Measurements from ENCODE around the gene LRRIQ3. TPM values are rescaled to one million over a fixed set of nuclear protein-coding genes. Genes with fewer than 3 reads are reported as not detected.

The LRRIQ3 gene, protein sequence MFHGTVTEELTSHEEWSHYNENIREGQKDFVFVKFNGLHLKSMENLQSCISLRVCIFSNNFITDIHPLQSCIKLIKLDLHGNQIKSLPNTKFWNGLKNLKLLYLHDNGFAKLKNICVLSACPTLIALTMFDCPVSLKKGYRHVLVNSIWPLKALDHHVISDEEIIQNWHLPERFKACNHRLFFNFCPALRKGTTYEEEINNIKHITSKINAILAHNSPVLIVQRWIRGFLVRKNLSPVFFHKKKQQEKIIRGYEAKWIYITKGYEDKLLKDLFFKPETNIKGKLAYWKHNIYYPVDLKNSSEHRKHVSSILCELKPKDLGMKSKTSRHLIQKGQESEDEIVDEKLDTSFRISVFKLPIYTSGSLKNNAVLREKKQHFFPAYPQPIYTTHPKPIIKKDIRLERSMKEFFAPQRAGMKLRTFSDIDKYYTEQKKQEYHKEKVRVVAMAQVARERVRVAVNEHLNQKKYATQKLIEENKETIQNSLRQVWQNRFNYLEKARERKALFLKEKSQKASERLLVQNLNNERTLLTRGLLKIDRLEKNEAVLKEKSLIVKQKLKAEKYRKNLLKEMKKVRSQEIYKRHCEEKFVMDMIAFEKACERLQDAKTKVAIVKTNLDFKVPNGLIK
- total RNA-seq, result 0.72 and 1.1 TPM in 2 replicates
- 0.16 and 0.21 TPM in 2 replicates for polyA plus RNA-seq
- 0.20 and 0.31 TPM in 2 replicates for polyA plus RNA-seq (2011; cell fraction: cytosol; rRNA removed)
- 0.13 and 0.16 TPM in 2 replicates for polyA plus RNA-seq (2011; cell fraction: nucleus; rRNA removed)
- 0.10 and 0.47 TPM in 2 replicates for polyA plus RNA-seq (2012)
- polyA minus RNA-seq, result 0.12 TPM in 1 of 2 replicates, not detected in the other
- 0.31 TPM for polyA minus RNA-seq (2011; cell fraction: cytosol; rRNA and poly(A)+ RNA removed)
- 0.10 and 0.34 TPM in 2 replicates for polyA minus RNA-seq (2011; cell fraction: nucleus; rRNA and poly(A)+ RNA removed)
- Bru-seq, nascent RNA, result percentile 16 among the genes with signal in this experiment
- BruChase-seq, experiment 1, labeled RNA remaining after a 6-hour chase, result percentile 9 among the genes with signal in this experiment
- percentile 11 among the genes with signal in this experiment for BruChase-seq, experiment 2, labeled RNA remaining after a 2-hour chase
- long read RNA-seq, result 0 reads

DNA sequence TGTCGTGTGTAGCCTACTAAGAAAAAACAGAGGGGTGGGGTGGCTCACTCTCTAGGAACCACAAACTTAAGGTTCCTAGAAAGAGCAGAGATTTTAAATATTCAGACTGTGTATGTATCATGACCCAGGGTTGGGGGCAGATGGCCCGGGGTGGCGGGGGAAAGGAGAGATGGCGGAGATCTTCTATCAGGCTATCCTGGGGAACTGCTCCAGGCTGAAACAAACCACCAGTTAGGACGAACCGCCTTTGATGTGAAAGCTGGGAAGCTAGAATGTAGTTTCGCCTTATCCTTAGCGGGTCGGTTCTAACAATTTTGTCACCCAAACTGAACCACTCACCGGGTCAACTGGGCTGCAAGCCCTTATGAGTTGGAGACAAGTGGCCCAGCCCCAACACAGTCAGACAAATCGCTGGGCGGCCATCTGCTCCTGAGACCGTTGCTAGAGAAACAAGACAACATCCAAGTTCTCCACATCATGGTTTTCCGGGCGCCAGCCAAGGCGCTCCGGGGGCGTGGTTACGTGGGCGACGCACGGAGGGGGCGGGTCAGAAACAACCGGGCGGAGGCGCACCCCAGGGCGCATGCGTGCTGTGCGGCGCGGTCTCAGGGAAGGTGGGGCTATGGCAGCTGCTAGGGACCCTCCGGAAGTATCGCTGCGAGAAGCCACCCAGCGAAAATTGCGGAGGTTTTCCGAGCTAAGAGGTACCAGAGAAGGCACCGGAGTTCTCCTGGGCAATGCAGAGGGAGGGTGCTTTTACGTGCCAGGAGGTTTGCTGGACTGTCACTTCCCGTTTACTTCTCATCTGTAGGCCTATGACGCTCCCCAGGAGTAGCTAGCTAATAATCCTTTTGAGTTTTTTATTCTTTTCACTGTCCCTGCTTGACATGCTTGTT, at the start of gene LRRIQ3, which contains the start of gene FPGT:
Gene LRRIQ3 (minus strand): TSS at position 520 of the 896 bp plus-strand sequence. CDS start 14,492 bp downstream, outside the sequence.
Gene FPGT (plus strand): TSS at position 586 of the 896 bp plus-strand sequence. CDS start 37 bp downstream, at position 623.
- TF ChIP-seq, protein P1, sequence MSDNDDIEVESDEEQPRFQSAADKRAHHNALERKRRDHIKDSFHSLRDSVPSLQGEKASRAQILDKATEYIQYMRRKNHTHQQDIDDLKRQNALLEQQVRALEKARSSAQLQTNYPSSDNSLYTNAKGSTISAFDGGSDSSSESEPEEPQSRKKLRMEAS (IDR thresholded peaks at IDR 0.05; ENCODE audit: insufficient read depth, insufficient read length), result peak; percentile 2
- TF ChIP-seq MYC (IDR thresholded peaks at IDR 0.05; ENCODE audit: low read depth, low read length) (no peak), POLR2A (IDR thresholded peaks at IDR 0.05; ENCODE audit: low read depth, low read length) (peak; percentile 95), FOS (IDR thresholded peaks at IDR 0.05; ENCODE audit: borderline replicate concordance, insufficient read depth, low read length) (no peak), EZH2 (IDR thresholded peaks at IDR 0.05; ENCODE audit: borderline replicate concordance, low read depth, low read length, severe bottlenecking) (no peak), POLR2AphosphoS5 (IDR thresholded peaks at IDR 0.05; ENCODE audit: insufficient read depth, low read depth, low read length) (peak; percentile 72), GATA2 (IDR thresholded peaks at IDR 0.05; ENCODE audit: insufficient read depth, insufficient read length, low read depth, low read length) (no peak), JUN (IDR thresholded peaks at IDR 0.05; ENCODE audit: borderline replicate concordance, insufficient read depth, insufficient read length, low read depth) (no peak)
- TF ChIP-seq, protein P2, sequence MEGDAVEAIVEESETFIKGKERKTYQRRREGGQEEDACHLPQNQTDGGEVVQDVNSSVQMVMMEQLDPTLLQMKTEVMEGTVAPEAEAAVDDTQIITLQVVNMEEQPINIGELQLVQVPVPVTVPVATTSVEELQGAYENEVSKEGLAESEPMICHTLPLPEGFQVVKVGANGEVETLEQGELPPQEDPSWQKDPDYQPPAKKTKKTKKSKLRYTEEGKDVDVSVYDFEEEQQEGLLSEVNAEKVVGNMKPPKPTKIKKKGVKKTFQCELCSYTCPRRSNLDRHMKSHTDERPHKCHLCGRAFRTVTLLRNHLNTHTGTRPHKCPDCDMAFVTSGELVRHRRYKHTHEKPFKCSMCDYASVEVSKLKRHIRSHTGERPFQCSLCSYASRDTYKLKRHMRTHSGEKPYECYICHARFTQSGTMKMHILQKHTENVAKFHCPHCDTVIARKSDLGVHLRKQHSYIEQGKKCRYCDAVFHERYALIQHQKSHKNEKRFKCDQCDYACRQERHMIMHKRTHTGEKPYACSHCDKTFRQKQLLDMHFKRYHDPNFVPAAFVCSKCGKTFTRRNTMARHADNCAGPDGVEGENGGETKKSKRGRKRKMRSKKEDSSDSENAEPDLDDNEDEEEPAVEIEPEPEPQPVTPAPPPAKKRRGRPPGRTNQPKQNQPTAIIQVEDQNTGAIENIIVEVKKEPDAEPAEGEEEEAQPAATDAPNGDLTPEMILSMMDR (IDR thresholded peaks at IDR 0.05; ENCODE audit: extremely low read depth in 1 of 2, insufficient read depth in 1 of 2, low read depth in 1 of 2, low read length in 2 of 2), result no peak
- ChIA-PET CTCF (interaction anchor here (0.7 to 1.3 kb wide), 3 partner anchors 9 to 19 kb away, joined by 3 to 4 read pairs (median 3); no protein-coding TSS in a partner anchor), POLR2A (no interaction called here)
- Histone ChIP-seq H3K27me3 (ENCODE audit: control insufficient read depth in 2 of 2, insufficient read depth in 2 of 2, low read length in 2 of 2) (no peaks in the 10 kb centered on the region), H3K4me2 (ENCODE audit: insufficient read depth, low read length) (peak within 1 kb of the TSS; percentile 83), H3K36me3 (ENCODE audit: control insufficient read depth in 2 of 2, extremely low read depth in 1 of 2, insufficient read depth in 2 of 2, low read length in 2 of 2) (no peaks in the 10 kb centered on the region), H3K4me3 (replicated peaks in 1 of 3; ENCODE audit: insufficient read depth in 1 of 3, low read depth in 1 of 3, low read length in 3 of 3) (peak within 1 kb of the TSS; percentile 67 to 91 (median 91)), H2AFZ (ENCODE audit: low read depth, low read length) (peak within 1 kb of the TSS; percentile 97), H3K9me3 (replicated peaks; ENCODE audit: control insufficient read depth, insufficient read depth, low read length) (no peaks in the 10 kb centered on the region), H3K9me1 (replicated peaks; ENCODE audit: control insufficient read depth, extremely low read depth, insufficient read depth, low read length) (no peaks in the 10 kb centered on the region), H3K4me1 (ENCODE audit: control insufficient read depth, extremely low read depth, insufficient read depth, low read length) (peaks cover 10% of the 10 kb centered on the region), H3K79me2 (ENCODE audit: control insufficient read depth, insufficient read depth, low read length) (no peaks in the 10 kb centered on the region), H3K27ac (ENCODE audit: insufficient read depth, low read depth, low read length) (peak within 1 kb of the TSS; percentile 76), H3K9ac (replicated peaks; ENCODE audit: extremely low read depth, insufficient read depth, low read length) (peak within 1 kb of the TSS; percentile 95), H4K20me1 (replicated peaks; ENCODE audit: control insufficient read depth, extremely low read depth, insufficient read depth, low read length) (no peaks in the 10 kb centered on the region)
- intact Hi-C loops (cut with micrococcal nuclease) (loop anchor here (10.0 kb wide), 2 partner anchors 537 to 1913 kb away; partner anchors contain the start of genes CRYZ, NEGR1 and TYW3), dilution Hi-C loops (cut with MboI; ENCODE audit: extremely low pct_ligation_motif_present, low sequenced_read_pairs) (no loop called here)
- DNase-seq (ENCODE audit: low read depth, low spot score) (peak; percentile 98), FAIRE-seq (peak; percentile 94)
- TSS peak; percentile 93 for BruUV-seq (replicated peaks)
